Fibroblast of skin of abdomen (primary cell): Measurements from ENCODE around the gene LMNTD2.
A peak's percentile ranks its signal among the peaks of the same experiment; 100 is the strongest.

ENCODE experiments used
- DNase-seq: peaks from one replicate; pipeline ENCODE4 v3.0.0-alpha.2; 2013

LMNTD2 gene

GRCh38 chr11:508956-509355, 51.6 kb downstream of the LMNTD2 start:
- DNase-seq = no peak

- no peak for DNase-seq
These were observed 52.6 kb downstream of the LMNTD2 start for GRCh38 chr11:507727-508515.

- DNase-seq = peak; percentile 96
These were observed 53.4 kb downstream of the LMNTD2 start, which contains the start of gene RNH1 for GRCh38 chr11:506995-507726. Gene RNH1, minus strand, starts transcription at chr11:507242. Its CDS starts 5,080 bp downstream, at chr11:502162.

GRCh38 chr11:506238-506994, 54.1 kb downstream of the LMNTD2 start:
- peak; percentile 98 for DNase-seq

GRCh38 chr11:504994-505344, 55.6 kb downstream of the LMNTD2 start:
- no peak for DNase-seq
